Activated naive CD8-positive, alpha-beta T cell treated with anti-CD3 and anti-CD28 coated beads, Interleukin-2, amount 10 ng/mL, durations not matched to agents 7 days and 5 days (primary cell): Measurements from ENCODE around the gene PCNP. TPM values are rescaled to one million over a fixed set of nuclear protein-coding genes. Genes with fewer than 3 reads are reported as not detected.

Source experiments
- ATAC-seq: fragments of 150-1000 bp; cut with Tn5 transposase; one replicate; pipeline ENCODE4 v1.10.0; 2021; ENCODE audit warnings: low read depth, moderate library complexity
- POLR2A ChIA-PET: fragments of 350-600 bp; sonication (Branson Sonifier 250); formaldehyde crosslinking; loops from one replicate; lab custom pipeline; 2021; ENCODE audit warnings: antibody characterized with exemption; lab: Charles Lee
- DNase-seq: peaks from one replicate; pipeline ENCODE4 v3.0.0; 2021
- H3K27ac Mint-ChIP-seq: one replicate; pipeline ENCODE4 v1.8.0; 2022; ENCODE audit warnings: mild to moderate bottlenecking, mixed read lengths
- H3K27me3 Mint-ChIP-seq: one replicate; pipeline ENCODE4 v1.8.0; 2022; ENCODE audit warnings: mild to moderate bottlenecking, moderate library complexity, mixed read lengths
- H3K36me3 Mint-ChIP-seq: one replicate; pipeline ENCODE4 v1.8.0; 2021; ENCODE audit warnings: mild to moderate bottlenecking, mixed read lengths
- H3K4me1 Mint-ChIP-seq: one replicate; pipeline ENCODE4 v1.8.0; 2021; ENCODE audit warnings: mixed read lengths
- H3K4me3 Mint-ChIP-seq: one replicate; pipeline ENCODE4 v1.8.0; 2022; ENCODE audit warnings: mild to moderate bottlenecking, moderate library complexity, mixed read lengths
- H3K9me3 Mint-ChIP-seq: one replicate; pipeline ENCODE4 v1.8.0; 2021; ENCODE audit warnings: mixed read lengths
- total RNA-seq, 2 experiments: library from RNA; stranded (reverse); gene quantifications; one replicate each; pipeline ENCODE4 v1.2.3, GENCODE V29; 2021

Gene PCNP
- total RNA-seq, 2 experiments from 2014 or later: 167 to 173 TPM

GRCh38 chr3:101643009-101643844, 69.2 kb downstream of the PCNP start:
- Mint-ChIP-seq H3K27ac (peak overlapping the region; percentile 82), H3K27me3 (no peaks in the 10 kb centered on the region), H3K9me3 (no peaks in the 10 kb centered on the region), H3K4me1 (peaks cover 26% of the 10 kb centered on the region), H3K4me3 (peak overlapping the region; percentile 12), H3K36me3 (peaks cover 5% of the 10 kb centered on the region)
- ATAC-seq (no peak), DNase-seq (no peak)
- POLR2A ChIA-PET: no interaction called here

Other genes starting within 250 kb of the PCNP start
- 10 to 100 TPM; 42.5 to 47.6 TPM for gene SENP7, start 61.0 kb upstream of the PCNP start, total RNA-seq
- 10 to 100 TPM; 22.8 to 23.9 TPM for gene TRMT10C, start 12.3 kb upstream of the PCNP start, total RNA-seq
- gene ZBTB11, start 103.0 kb downstream of the PCNP start, total RNA-seq: 10 to 100 TPM; 35.0 to 35.3 TPM
- 1,000 to 10,000 TPM; 1,017 to 1,034 TPM for gene RPL24, start 112.5 kb downstream of the PCNP start, total RNA-seq
- gene CEP97, start 150.4 kb downstream of the PCNP start, total RNA-seq: 10 to 100 TPM; 21.5 TPM
- gene NXPE3, start 205.0 kb downstream of the PCNP start, total RNA-seq: 10 to 100 TPM; 29.8 to 30.7 TPM